Astrocyte of the cerebellum (primary cell): ENCODE data around the gene MYL10.
"Not testable (repeated sequence)": the region's sequence is repeated elsewhere in the genome, so short reads cannot be mapped to it uniquely, and the experiment has no call there.

ENCODE experiments used
- DNase-seq: peaks from one replicate; pipeline ENCODE4 v3.0.0-alpha.2; 2011; ENCODE audit warnings: low read depth
- H3K4me3 ChIP-seq: 2 replicates; pipeline ENCODE4 v1.5.1; 2011; ENCODE audit warnings: mild to moderate bottlenecking, low read depth, low read length, moderate library complexity
- in situ Hi-C: cut with HindIII; loops from 2 replicates; pipeline ENCODE4 v1.10.0; 2017; ENCODE audit warnings: low sequenced_read_pairs
- TF ChIP-seq, protein P1 (sequence below): IDR thresholded peaks from 2 replicates; pipeline ENCODE4 v1.5.1; 2012; ENCODE audit warnings: low read length, low read depth, moderate library complexity, mild to moderate bottlenecking; ENCODE audit errors: missing control alignments

MYL10 gene

DNA sequence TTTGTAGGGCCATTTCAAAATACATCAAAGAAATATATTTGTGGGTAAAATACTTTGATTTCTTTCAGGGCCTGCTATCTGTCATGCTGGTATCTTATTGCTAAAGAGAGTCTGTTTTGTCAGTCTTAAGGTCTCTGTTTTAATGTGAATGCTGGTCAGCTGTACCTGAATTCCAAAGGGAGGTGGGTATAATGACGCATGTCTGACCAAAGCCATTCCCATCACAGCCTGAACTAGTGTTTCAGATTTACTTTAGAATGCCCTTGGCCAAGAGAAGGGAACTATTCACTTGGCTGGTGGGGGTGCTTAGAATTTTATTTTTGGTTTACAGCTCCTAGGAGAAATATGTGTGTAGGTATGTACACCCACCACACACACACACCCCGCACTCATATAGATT, 30.6 kb upstream of the MYL10 start:
- no peak for DNase-seq
- H3K4me3 ChIP-seq = no peak overlapping the region
- in situ Hi-C loops = no loop called here
- TF ChIP-seq, protein P1, sequence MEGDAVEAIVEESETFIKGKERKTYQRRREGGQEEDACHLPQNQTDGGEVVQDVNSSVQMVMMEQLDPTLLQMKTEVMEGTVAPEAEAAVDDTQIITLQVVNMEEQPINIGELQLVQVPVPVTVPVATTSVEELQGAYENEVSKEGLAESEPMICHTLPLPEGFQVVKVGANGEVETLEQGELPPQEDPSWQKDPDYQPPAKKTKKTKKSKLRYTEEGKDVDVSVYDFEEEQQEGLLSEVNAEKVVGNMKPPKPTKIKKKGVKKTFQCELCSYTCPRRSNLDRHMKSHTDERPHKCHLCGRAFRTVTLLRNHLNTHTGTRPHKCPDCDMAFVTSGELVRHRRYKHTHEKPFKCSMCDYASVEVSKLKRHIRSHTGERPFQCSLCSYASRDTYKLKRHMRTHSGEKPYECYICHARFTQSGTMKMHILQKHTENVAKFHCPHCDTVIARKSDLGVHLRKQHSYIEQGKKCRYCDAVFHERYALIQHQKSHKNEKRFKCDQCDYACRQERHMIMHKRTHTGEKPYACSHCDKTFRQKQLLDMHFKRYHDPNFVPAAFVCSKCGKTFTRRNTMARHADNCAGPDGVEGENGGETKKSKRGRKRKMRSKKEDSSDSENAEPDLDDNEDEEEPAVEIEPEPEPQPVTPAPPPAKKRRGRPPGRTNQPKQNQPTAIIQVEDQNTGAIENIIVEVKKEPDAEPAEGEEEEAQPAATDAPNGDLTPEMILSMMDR = no peak

DNA sequence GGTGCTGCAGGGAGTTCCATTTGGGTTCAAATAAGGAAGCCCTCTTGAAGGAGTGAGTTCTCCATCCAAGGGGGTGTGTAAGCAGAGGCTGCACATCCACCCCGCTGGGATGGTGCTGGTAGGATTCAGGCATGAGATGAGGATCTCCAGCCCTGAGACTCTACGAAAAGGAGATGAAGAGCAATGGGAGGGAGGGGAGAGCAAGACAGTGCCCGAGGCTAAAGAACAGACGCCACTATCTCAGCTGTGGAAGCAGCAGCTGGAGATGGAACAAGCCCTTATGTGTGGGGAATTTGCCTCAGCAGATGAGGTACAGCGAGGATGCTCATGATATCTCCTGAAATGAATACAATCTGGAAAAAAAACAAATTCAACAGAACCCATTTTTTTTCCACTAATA, 28.1 kb upstream of the MYL10 start:
- in situ Hi-C loops = no loop called here
- no peak for DNase-seq

DNA sequence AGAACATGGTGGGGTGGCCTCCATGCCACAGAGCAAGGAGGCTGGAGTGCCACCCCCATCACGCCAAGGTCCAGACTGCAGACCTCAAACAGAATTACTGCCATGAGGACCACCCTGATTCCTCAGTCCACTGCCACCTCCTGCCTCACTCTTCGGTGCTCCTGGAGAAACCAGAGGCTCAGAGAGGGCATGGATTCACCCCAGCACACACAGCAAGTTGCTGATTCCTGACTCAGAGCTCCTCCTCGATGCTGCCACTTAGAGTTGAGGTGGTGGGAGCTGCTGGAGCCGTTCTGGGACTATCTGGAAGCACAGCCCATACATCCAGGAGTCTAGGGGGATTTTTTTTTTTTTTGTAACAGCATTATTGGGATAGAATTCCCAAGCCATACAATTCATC, 22.0 kb upstream of the MYL10 start:
- in situ Hi-C loops = no loop called here
- TF ChIP-seq, protein P1 = no peak

More for the DNA sequence above, 28.1 kb upstream of the MYL10 start:
- H3K4me3 ChIP-seq = no peak overlapping the region
- TF ChIP-seq, protein P1 = no peak

DNA sequence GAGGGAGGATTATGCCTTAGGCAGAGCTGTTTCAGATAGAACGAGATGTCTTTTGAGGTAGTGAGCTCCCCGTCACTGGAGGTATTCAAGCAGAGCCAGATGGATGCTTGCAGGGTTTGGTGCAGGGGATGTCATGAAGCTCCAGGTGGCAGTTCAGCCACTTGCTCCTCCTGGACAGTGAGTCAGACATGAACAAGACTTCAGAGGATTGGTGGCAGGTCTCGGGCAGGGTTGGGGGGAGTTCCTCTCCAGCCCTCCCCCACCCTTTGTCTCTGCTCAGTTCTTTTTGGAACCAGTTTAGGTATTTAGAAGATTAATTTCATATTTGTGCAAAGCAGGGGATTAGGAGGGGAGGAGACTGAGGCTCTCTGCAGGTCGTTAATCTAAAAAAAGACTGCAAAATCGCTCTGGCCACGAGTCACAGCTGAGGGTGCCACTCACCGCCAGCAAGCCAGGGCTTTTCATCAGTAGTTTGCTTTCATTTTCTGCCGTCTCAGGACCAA, 21.5 kb upstream of the MYL10 start:
- TF ChIP-seq, protein P1 = no peak
- in situ Hi-C loops = no loop called here
- no peak for DNase-seq
- no peak overlapping the region for H3K4me3 ChIP-seq

More for the DNA sequence above, 22.0 kb upstream of the MYL10 start:
- no peak for DNase-seq
- no peak overlapping the region for H3K4me3 ChIP-seq

DNA sequence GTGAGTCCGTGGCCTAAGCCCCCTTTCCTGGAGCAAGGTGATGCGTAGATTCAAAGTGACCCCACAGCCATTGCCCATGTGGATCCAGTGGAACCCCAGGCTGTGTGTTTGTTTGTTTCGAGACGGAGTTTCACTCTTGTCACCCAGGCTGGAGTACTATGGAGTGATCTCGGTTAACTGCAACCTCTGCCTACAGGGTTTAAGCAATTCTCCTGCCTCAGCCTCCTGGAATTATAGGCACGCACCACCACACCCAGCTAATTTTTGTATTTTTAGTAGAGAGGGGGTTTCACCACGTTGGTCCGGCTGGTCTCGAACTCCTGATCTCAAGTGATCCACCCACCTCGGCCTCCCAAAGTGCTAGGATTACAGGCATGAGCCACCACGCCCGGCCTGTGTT, 18.8 kb upstream of the MYL10 start:
- in situ Hi-C loops, H3K4me3 ChIP-seq, DNase-seq: not testable (repeated sequence)

DNA sequence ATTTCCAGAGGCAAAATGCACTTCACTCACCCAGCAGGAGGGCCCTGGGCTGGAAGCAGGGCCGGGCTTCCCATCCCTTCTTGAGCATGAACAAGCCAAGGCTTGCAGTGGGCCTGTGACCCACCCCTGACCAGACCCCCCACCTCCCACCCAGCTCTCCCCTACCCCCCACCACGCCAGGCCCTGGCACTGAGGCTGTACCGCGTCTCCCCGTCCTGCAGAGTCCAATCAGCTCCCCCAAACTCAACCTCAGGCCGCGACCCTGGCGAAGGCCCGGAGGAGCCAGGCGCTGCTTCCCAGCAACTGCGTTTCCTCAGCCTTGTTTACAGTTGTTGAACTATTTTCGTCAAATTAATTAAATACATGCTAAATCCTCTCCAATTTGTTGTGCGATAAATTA, 16.9 kb upstream of the MYL10 start:
- TF ChIP-seq, protein P1 = no peak
- no peak overlapping the region for H3K4me3 ChIP-seq
- in situ Hi-C loops = no loop called here
- no peak for DNase-seq

DNA sequence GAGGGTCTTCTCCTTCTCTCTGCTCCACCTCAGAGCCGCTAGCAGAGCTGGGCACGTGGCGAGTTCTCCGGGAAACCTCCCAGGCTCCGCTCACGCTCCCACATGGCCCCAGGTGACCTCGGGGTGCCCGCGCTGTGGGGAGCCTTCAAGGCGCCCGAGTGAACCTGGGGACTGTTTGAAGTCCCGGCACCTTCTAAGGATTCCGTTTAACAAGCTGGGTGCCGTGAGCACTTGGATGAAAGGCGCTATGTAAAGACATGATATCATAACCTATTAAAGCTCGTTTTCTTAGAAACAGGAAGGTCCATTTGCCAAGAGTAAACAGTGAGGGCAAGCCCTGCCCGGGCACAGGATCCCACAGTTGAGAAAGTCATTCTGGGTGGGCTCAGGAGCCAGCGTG, 15.8 kb upstream of the MYL10 start:
- in situ Hi-C loops = no loop called here
- no peak overlapping the region for H3K4me3 ChIP-seq

DNA sequence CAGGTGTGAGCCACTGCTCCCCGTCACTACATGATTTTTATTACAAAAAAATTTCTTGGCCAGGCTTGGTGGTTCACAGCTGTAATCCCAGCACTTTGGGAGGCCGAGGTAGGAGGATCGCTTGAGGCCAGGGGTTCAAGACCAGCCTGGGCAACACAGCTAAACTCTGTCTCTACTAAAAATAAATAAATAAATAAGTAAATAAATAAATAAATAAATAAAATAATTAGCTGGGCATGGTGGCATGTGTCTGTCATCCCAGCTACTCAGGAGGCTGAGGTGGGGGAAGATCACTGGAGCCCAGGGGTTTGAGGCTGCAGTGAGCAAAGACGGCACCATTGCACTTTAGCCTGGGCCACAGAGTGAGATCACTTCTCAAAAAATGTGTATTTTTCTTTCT, 10.0 kb upstream of the MYL10 start:
- DNase-seq, in situ Hi-C loops, H3K4me3 ChIP-seq: not testable (repeated sequence)

More for the DNA sequence above, 15.8 kb upstream of the MYL10 start:
- no peak for DNase-seq
- TF ChIP-seq, protein P1 = no peak
